Suprapubic skin (tissue), 3 donors: ENCODE measurements around the gene MICAL2.

Source experiments
- CTCF ChIP-seq, 2 donors: fragments of 200-600 bp in 1 of 2; fragments of 450-650 bp in 1 of 2; sonication (generic) in 1 of 2; IDR thresholded peaks; one replicate each; pipeline ENCODE4 v1.5.1; 2016 to 2019; ENCODE audit warnings: antibody characterized with exemption in 2 of 2, mild to moderate bottlenecking in 1 of 2, moderate library complexity in 1 of 2
- POLR2A ChIP-seq, 2 donors: fragments of 450-650 bp; IDR thresholded peaks; one replicate each; pipeline ENCODE4 v1.6.1; 2017; ENCODE audit warnings: antibody characterized with exemption in 2 of 2, mild to moderate bottlenecking in 2 of 2, moderate library complexity in 2 of 2

DNA sequence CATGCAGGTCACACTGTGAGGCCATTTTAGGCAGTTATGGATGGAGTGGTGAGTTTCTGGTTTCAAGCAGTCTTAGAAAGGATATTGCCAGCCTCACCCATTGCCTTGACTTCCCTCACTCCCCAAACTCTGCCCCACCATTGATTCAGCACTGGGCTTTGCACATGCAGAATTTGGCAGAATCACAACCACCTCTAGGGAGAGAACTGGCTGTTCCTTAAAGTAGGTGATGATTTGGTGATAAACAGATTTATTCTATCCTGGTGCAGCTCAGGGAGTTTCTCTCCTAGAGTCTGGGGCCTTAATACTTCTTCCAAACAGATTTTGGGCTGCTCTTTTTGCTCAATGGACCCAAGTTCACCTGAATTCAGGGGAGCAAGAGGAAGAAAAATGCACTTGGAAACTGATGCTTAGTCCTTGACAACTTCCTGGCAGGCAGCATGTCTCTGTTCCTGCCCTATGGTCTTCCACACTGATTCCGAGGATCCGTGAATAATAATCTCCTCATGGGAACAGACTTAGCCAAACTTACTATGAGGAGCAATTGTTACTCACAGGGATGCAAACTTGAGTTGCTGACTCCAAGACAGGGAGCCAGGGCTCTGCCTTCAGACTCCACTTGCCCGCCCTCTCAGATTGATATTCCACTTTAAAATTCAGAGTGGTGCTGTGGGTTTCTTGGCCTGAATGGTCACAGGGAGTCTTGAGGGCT, 137.3 kb downstream of the MICAL2 start:
- no peak for TF ChIP-seq CTCF (IDR thresholded peaks at IDR 0.05)
- TF ChIP-seq POLR2A (IDR thresholded peaks at IDR 0.05): no peak
